K562 (cell line): Measurements from ENCODE around the gene IRAK4. TPM values are rescaled to one million over a fixed set of nuclear protein-coding genes. Genes with fewer than 3 reads are reported as not detected.
"Not testable (repeated sequence)": the region's sequence is repeated elsewhere in the genome, so short reads cannot be mapped to it uniquely, and the experiment has no call there.

Experiments used
- ATAC-seq: fragments of 200-7000 bp; cut with Tn5 transposase; 3 replicates; pipeline ENCODE4 v1.9.1; 2020; ENCODE audit warnings: moderate library complexity
- BruUV-seq: library from RNA; stranded (reverse); fragments of 400-500 nt; replicated peaks from 2 replicates; lab custom pipeline; 2021; lab: Mats Ljungman, UMichigan
- CTCF ChIA-PET: fragments of 300-600 bp; formaldehyde crosslinking; extraction: SDS; loops from one replicate; lab custom pipeline; 2021; ENCODE audit warnings: low intra/inter-chr PET ratio; lab: Yijun Ruan, JAX
- POLR2A ChIA-PET: fragments of 300-600, 350-650 bp; sonication (Branson Sonifier 250); formaldehyde crosslinking; extraction: SDS; loops from one replicate; lab custom pipeline; 2021; ENCODE audit warnings: antibody characterized with exemption, inconsistent platforms; lab: Yijun Ruan, JAX
- DNase-seq, 4 experiments: peaks; one replicate each; pipeline versions ENCODE4 v3.0.0 to v3.0.0-alpha.2; 2011 to 2018; ENCODE audit warnings: low spot score in 3 of 4, mixed read lengths in 3 of 4; ENCODE audit errors: extremely low read depth in 1 of 4
- FAIRE-seq: peaks from 2 replicates; lab custom pipeline; 2011; peaks lifted over from hg19 to GRCh38; lab: Jason Lieb, UNC
- H2AFZ ChIP-seq: 2 replicates; pipeline ENCODE4 v1.6.0; 2011; ENCODE audit warnings: low read depth, low read length, control low read depth, inconsistent platforms
- H3K27ac ChIP-seq: fragments of 200-600 bp; 3 replicates; pipeline ENCODE4 v1.8.0; 2011; ENCODE audit warnings: low read depth, mild to moderate bottlenecking, control low read depth, inconsistent platforms, low read length, moderate library complexity, mixed read lengths; ENCODE audit errors: extremely low read depth
- H3K27me3 ChIP-seq, 2 experiments: fragments of 300-600 bp in 1 of 2; 2 replicates in 1 of 2; 3 replicates in 1 of 2; pipeline versions ENCODE4 v1.6.0 to v1.8.0; 2011; ENCODE audit warnings: inconsistent platforms in 2 of 2, low read length in 2 of 2, mild to moderate bottlenecking in 1 of 2, mixed read lengths in 1 of 2, moderate library complexity in 1 of 2; ENCODE audit not compliant: control insufficient read depth in 2 of 2, insufficient read depth in 2 of 2
- H3K36me3 ChIP-seq: fragments of 300-600 bp; 3 replicates; pipeline ENCODE4 v1.8.0; 2011; ENCODE audit warnings: mild to moderate bottlenecking, low read length, inconsistent platforms; ENCODE audit not compliant: control insufficient read depth, insufficient read depth
- H3K4me1 ChIP-seq, 2 experiments: fragments of 200-600 bp in 1 of 2; replicated peaks in 1 of 2; 2 replicates in 1 of 2; 3 replicates in 1 of 2; pipeline versions ENCODE4 v1.5.1 to v1.8.0; 2011; ENCODE audit warnings: inconsistent platforms in 2 of 2, low read length in 2 of 2, mild to moderate bottlenecking in 1 of 2, mixed read lengths in 1 of 2, moderate library complexity in 1 of 2; ENCODE audit not compliant: control insufficient read depth in 2 of 2, insufficient read depth in 2 of 2
- H3K4me2 ChIP-seq: 2 replicates; pipeline ENCODE4 v1.6.1; 2011; ENCODE audit warnings: low read length, control low read depth, inconsistent platforms, mixed read lengths; ENCODE audit not compliant: insufficient read depth
- H3K4me3 ChIP-seq: fragments of 200-600 bp; sonication (generic), shearing (Covaris generic); 2 replicates; pipeline ENCODE4 v1.5.1; 2016; ENCODE audit warnings: control low read depth, inconsistent platforms
- H3K79me2 ChIP-seq: fragments of 200-600 bp; 3 replicates; pipeline ENCODE4 v1.8.0; 2011; ENCODE audit warnings: low read length, inconsistent platforms; ENCODE audit not compliant: control insufficient read depth, insufficient read depth
- H3K9ac ChIP-seq, 2 experiments: 2 replicates each; pipeline versions ENCODE4 v1.6.0 to v1.6.1; 2011; ENCODE audit warnings: low read depth in 2 of 2, low read length in 2 of 2, control low read depth in 1 of 2, inconsistent platforms in 1 of 2, mild to moderate bottlenecking in 1 of 2, mixed read lengths in 1 of 2; ENCODE audit not compliant: insufficient read depth in 1 of 2
- H3K9me1 ChIP-seq: one replicate; pipeline ENCODE4 v1.6.0; 2011; ENCODE audit warnings: inconsistent platforms, mild to moderate bottlenecking, low read length, moderate library complexity; ENCODE audit not compliant: control insufficient read depth, insufficient read depth
- H3K9me3 ChIP-seq: replicated peaks from 2 replicates; pipeline ENCODE4 v1.5.1; 2011; ENCODE audit warnings: low read depth, low read length, inconsistent platforms; ENCODE audit not compliant: control insufficient read depth, insufficient read depth
- H4K20me1 ChIP-seq: replicated peaks from 2 replicates; pipeline ENCODE4 v1.6.1; 2011; ENCODE audit warnings: low read length, inconsistent platforms, mixed read lengths; ENCODE audit not compliant: control insufficient read depth, insufficient read depth
- CEBPB ChIP-seq: fragments of 450-650 bp; IDR thresholded peaks from 2 replicates; pipeline ENCODE4 v1.6.1; 2016; ENCODE audit warnings: missing genetic modification characterization, missing compliant biosample characterization
- CEBPG ChIP-seq, 3 experiments: fragments of 200-800 bp in 1 of 3; sonication (Bioruptor generic) in 1 of 3; sonication (generic) in 1 of 3; formaldehyde crosslinking in 1 of 3; IDR thresholded peaks in 2 of 3; conservative IDR thresholded peaks in 1 of 3; 2 replicates each; pipeline versions ENCODE4 v1.6.1 to v1.8.0; 2016 to 2022; ENCODE audit warnings: missing compliant biosample characterization in 2 of 3, missing genetic modification characterization in 2 of 3, mild to moderate bottlenecking in 1 of 3, missing genetic modification reagents in 1 of 3
- HDAC3 ChIP-seq: fragments of 450-650 bp; IDR thresholded peaks from 2 replicates; pipeline ENCODE4 v1.6.1; 2018; ENCODE audit warnings: borderline replicate concordance, mild to moderate bottlenecking, moderate library complexity; ENCODE audit not compliant: partially characterized antibody
- ILF3 ChIP-seq: fragments of 450-650 bp; IDR thresholded peaks from 2 replicates; pipeline ENCODE4 v1.6.1; 2018; ENCODE audit warnings: antibody characterized with exemption, mild to moderate bottlenecking, moderate library complexity, borderline replicate concordance
- ZNF146 ChIP-seq: IDR thresholded peaks from one replicate; pipeline ENCODE4 v1.6.1; 2018; ENCODE audit warnings: missing compliant biosample characterization; ENCODE audit not compliant: unreplicated experiment
- whole genome bisulfite sequencing: fragments of 100-300 bp; shearing (Covaris generic); methylation state at CpG from one replicate; pipeline ENCODE4 v1.1.6; 2016; ENCODE audit warnings: low coverage, mixed read lengths; ENCODE audit not compliant: insufficient coverage; ENCODE audit errors: missing lambda C conversion rate; 5-methylcytosine and 5-hydroxymethylcytosine counted together
- in situ Hi-C: fragments of 300-500 bp; cut with MboI; formaldehyde crosslinking; loops from 4 replicates; pipeline ENCODE4 v1.15.0; 2018; ENCODE audit warnings: inconsistent platforms, mixed read lengths
- intact Hi-C: fragments of 100-400 bp; cut with micrococcal nuclease; formaldehyde crosslinking; loops from 2 replicates; pipeline ENCODE4 v1.14.2; 2022
- polyA plus RNA-seq, 8 experiments: library from polyadenylated mRNA; depleted of rRNA in 4 of 8; stranded (reverse) in 5 of 8; unstranded in 3 of 8; fragments of >200 nt; fragmentation: Nextera tagmentation in 2 of 8; fragmentation: Illumina TruSeq in 1 of 8; extraction: Ambion mirVana in 2 of 8; extraction: Trizol in 1 of 8; gene quantifications; 2 replicates each; pipeline versions ENCODE4 v1.2.1 to v1.2.3, GENCODE V29; 2011 to 2014; ENCODE audit warnings: inconsistent platforms in 1 of 8, missing spikeins in 1 of 8
- total RNA-seq, 7 experiments: library from RNA; depleted of rRNA in 6 of 7; stranded (reverse); fragments of >200 nt in 6 of 7; fragmentation: Illumina TruSeq in 2 of 7; extraction: Trizol in 2 of 7; gene quantifications; 2 replicates each; pipeline versions ENCODE4 v1.2.1 to v1.2.3, GENCODE V29; 2011 to 2021; ENCODE audit warnings: low replicate concordance in 1 of 7

The IRAK4 gene
- total and polyA plus RNA-seq, 9 of the 15 experiments (the other 6 are each of a cell fraction or from before 2014, with no cell fraction given) = 10.8 to 34.5 (median 16.0) TPM

- in situ Hi-C loops = no loop called here
- Histone ChIP-seq H3K4me2 (no peak overlapping the region), H3K9me3 (peaks cover 5% of the 10 kb centered on the region; the same call in 1 of the 2 replicates), H3K9ac (no peak overlapping the region), H3K4me3 (no peak overlapping the region), H3K9me1 (no peaks in the 10 kb centered on the region), H2AFZ (no peak overlapping the region), H4K20me1 (no peaks in the 10 kb centered on the region), H3K27me3 (no peaks in the 10 kb centered on the region)
- ChIA-PET POLR2A (no interaction called here), CTCF (no interaction called here)
- BruUV-seq = no TSS peak
- WGBS = 87% methylated on average over 3 of the region's 3 CpGs
- FAIRE-seq = peak; percentile 37
- no peak for DNase-seq
- TF ChIP-seq HDAC3 = no peak
- no peak for TF ChIP-seq CEBPG (CRISPR knock-in tag; IDR thresholded peaks at IDR 0.05)
- TF ChIP-seq CEBPG (tag; conservative IDR thresholded peaks at IDR 0.05 in 1 of 2, IDR thresholded peaks at IDR 0.05 in 1 of 2) = peak; percentile 37 to 67; a peak in 3 of 4 replicates
- TF ChIP-seq ILF3 = no peak
- peak; percentile 78 for TF ChIP-seq CEBPB
- TF ChIP-seq, all 486 proteins: peak for 2
- Histone ChIP-seq H3K36me3 (peaks cover 57% of the 10 kb centered on the region), H3K79me2 (peaks cover 44% of the 10 kb centered on the region), H3K27ac (0 out of 3 replicates have a peak overlapping the region, but pooled peaks have one; percentile 15), H3K4me1 (no peaks in the 10 kb centered on the region; a peak in 2 of 5 replicates)
- intact Hi-C loops = no loop called here
- no peak for ATAC-seq
These were observed 7.9 kb upstream of the IRAK4 start for GRCh38 chr12:43750814-43751213.

GRCh38 chr12:43751360-43751759 lies 7.4 kb upstream of the IRAK4 start:
- H3K4me1 ChIP-seq, H4K20me1 ChIP-seq, H3K4me3 ChIP-seq, FAIRE-seq, H3K27ac ChIP-seq, intact Hi-C loops, POLR2A ChIA-PET, H3K27me3 ChIP-seq, H3K9ac ChIP-seq, H2AFZ ChIP-seq, in situ Hi-C loops, H3K9me3 ChIP-seq, H3K4me2 ChIP-seq, CTCF ChIA-PET, BruUV-seq, H3K9me1 ChIP-seq, ATAC-seq, DNase-seq: not testable (repeated sequence)
- H3K36me3 ChIP-seq = peaks cover 56% of the 10 kb centered on the region
- H3K79me2 ChIP-seq = peaks cover 50% of the 10 kb centered on the region
- WGBS = 100% methylated on average over 2 of the region's 6 CpGs
- TF ChIP-seq ZNF146 (CRISPR knock-in tag) = peak; percentile 9
